Ovary (tissue), 3 donors: ENCODE data around the gene LCP2.

Experiments
- EP300 ChIP-seq: sonication (generic); formaldehyde crosslinking; IDR thresholded peaks from one replicate; pipeline ENCODE4 v1.6.1; 2017; ENCODE audit warnings: antibody characterized with exemption
- POLR2A ChIP-seq: fragments of 450-650 bp; IDR thresholded peaks from one replicate; pipeline ENCODE4 v1.6.1; 2017; ENCODE audit warnings: antibody characterized with exemption, mild to moderate bottlenecking, moderate library complexity
- TF ChIP-seq, protein P1 (sequence below), 3 donors: fragments of 450-650 bp in 2 of 3; fragments of 200-600 bp in 1 of 3; IDR thresholded peaks; one replicate each; pipeline versions ENCODE4 v1.5.1 to v1.8.0; 2016 to 2022; ENCODE audit warnings: antibody characterized with exemption in 3 of 3, mild to moderate bottlenecking in 1 of 3
- donor health status: DM: no; HTN: no; CAD: no.

DNA sequence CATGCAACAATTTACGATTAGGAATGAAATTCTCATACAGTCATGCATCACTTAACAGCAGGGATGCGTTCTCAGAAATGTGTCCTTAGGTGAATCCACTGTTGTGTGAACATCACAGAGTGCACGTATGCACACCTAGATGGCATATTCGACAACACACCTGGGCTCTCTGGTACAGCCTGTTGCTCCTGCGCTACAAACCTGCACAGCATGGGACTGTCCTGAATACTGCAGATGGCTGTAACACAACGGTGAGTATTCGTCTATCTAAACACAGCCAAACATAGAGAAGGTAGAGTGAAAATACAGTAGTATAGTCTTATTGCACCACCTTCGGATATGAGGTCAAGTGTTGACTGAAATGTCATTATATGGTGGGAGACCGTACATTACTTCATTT, 44.0 kb upstream of the LCP2 start:
- TF ChIP-seq, protein P1, sequence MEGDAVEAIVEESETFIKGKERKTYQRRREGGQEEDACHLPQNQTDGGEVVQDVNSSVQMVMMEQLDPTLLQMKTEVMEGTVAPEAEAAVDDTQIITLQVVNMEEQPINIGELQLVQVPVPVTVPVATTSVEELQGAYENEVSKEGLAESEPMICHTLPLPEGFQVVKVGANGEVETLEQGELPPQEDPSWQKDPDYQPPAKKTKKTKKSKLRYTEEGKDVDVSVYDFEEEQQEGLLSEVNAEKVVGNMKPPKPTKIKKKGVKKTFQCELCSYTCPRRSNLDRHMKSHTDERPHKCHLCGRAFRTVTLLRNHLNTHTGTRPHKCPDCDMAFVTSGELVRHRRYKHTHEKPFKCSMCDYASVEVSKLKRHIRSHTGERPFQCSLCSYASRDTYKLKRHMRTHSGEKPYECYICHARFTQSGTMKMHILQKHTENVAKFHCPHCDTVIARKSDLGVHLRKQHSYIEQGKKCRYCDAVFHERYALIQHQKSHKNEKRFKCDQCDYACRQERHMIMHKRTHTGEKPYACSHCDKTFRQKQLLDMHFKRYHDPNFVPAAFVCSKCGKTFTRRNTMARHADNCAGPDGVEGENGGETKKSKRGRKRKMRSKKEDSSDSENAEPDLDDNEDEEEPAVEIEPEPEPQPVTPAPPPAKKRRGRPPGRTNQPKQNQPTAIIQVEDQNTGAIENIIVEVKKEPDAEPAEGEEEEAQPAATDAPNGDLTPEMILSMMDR (IDR thresholded peaks at IDR 0.05), result no peak
- TF ChIP-seq POLR2A (no peak), EP300 (no peak)
